T-helper 1 cell treated with Interleukin-12 subunit alpha and Interleukin-12 subunit beta and Interleukin-4 antibody, amounts not matched to agents 30 μg/mL and 1 μg/mL, for 36 hours (primary cell): Measurements from ENCODE around the gene TMEM74B.

ENCODE experiments used
- H3K27ac Mint-ChIP-seq: one replicate; pipeline ENCODE4 v1.8.0; 2021; ENCODE audit warnings: mild to moderate bottlenecking, mixed read lengths
- H3K27me3 Mint-ChIP-seq: one replicate; pipeline ENCODE4 v1.8.0; 2021; ENCODE audit warnings: low read depth, mixed read lengths
- H3K36me3 Mint-ChIP-seq: one replicate; pipeline ENCODE4 v1.8.0; 2021; ENCODE audit warnings: low read depth, mixed read lengths
- H3K4me1 Mint-ChIP-seq: one replicate; pipeline ENCODE4 v1.8.0; 2021; ENCODE audit warnings: low read depth, mixed read lengths
- H3K4me3 Mint-ChIP-seq: one replicate; pipeline ENCODE4 v1.8.0; 2021; ENCODE audit warnings: mild to moderate bottlenecking, moderate library complexity, mixed read lengths
- H3K9me3 Mint-ChIP-seq: one replicate; pipeline ENCODE4 v1.8.0; 2021; ENCODE audit warnings: mixed read lengths

The TMEM74B gene

DNA sequence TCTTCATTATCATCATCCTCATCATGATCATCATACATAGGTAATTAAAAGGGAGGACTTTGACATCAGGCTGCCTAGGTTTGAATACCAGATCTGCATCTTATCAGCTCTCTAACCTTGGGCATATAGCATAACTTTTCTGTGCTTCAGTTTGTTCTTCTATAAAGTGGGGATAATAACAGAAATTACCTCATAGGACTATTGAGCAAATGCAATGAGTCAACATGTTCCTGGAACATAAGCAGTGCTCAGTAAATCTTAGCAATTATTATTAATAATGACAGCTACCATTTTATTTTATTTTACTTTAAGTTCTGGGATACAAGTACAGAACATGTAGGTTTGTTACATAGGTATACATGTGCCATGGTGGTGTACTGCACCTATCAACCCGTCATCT is 25.7 kb upstream of the TMEM74B start:
- Mint-ChIP-seq H3K36me3 (no peaks in the 10 kb centered on the region), H3K4me3 (no peak overlapping the region), H3K9me3 (no peaks in the 10 kb centered on the region), H3K27me3 (peaks cover 34% of the 10 kb centered on the region), H3K27ac (no peak overlapping the region), H3K4me1 (peaks cover 14% of the 10 kb centered on the region)

DNA sequence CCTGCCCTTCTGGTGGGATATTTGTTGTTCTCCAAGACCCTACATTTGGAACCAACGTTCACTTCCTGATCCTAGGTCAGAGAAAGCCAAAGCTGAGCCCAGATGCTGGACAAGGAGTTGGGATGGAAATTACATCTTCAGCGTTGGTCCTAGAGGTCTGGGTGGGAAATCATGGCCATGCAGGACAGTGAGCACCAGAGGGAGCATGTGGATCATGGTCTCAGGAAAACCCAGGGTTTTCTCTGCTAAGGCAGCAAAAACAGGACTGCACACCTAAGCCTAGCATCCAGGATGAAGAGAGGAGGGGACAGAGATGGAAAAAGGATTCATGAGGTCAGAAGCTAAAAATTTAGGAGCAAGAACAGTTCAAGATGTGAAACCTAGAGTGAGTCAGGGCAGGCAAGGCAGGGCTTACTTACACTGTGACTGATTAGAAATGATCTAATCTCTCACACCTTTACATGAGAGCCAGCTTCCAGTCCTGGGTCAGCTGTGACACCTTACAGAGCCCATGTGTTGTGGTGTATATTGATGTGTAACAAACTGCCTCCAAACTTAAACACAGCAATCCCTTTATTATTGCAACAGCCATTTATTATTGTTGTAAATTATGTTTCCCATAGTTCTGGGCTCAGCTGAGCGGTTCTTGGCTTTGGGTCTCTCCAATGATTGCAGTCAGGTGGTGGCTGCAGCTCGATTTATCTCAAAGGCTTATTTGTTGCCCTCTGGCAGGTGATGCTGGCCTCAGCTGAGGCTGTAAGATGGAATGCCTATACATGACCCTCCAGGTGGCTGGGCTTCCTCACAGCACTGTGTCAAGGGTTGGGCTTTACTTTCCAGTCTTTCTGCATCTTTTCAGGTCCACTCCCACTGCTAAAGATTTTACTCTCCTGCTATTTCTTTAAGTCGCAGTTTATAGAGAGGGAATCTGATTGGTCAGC is 24.9 kb upstream of the TMEM74B start:
- Mint-ChIP-seq H3K27ac (no peak overlapping the region), H3K27me3 (peaks cover 34% of the 10 kb centered on the region), H3K4me1 (peaks cover 6% of the 10 kb centered on the region), H3K9me3 (no peaks in the 10 kb centered on the region), H3K4me3 (no peak overlapping the region), H3K36me3 (no peaks in the 10 kb centered on the region)

DNA sequence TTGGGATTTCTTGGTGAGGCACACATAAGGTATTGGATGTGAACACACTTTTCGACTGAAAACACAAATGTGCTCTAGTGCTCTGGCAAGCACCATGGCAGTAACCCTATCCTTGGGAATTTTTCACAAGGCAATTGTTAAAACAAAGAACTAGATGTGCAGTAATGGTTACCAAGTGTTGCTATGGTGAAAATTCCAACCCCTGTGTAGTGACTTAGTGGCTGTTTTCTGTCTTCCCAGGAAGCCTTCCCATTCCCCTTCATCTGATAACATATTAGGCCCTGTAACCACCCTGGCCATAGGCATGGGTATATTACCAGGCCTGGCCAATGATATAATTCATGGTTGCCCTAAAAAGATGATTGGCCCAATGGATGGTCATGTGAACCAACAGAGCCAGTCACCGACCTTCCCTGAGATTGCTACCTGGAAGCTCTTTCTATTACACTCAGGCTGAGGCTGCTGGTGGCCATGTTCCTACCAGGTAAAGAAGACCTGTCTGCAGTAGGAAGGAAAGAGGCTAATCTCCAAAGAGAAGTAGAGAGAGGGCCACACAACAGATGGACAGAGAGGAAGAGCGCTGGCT is 22.6 kb upstream of the TMEM74B start:
- H3K4me1 Mint-ChIP-seq = peaks cover under 1% of the 10 kb centered on the region
- no peak overlapping the region for H3K4me3 Mint-ChIP-seq
- no peaks in the 10 kb centered on the region for H3K36me3 Mint-ChIP-seq
- H3K27me3 Mint-ChIP-seq = peaks cover 32% of the 10 kb centered on the region
- no peaks in the 10 kb centered on the region for H3K9me3 Mint-ChIP-seq
- no peak overlapping the region for H3K27ac Mint-ChIP-seq

DNA sequence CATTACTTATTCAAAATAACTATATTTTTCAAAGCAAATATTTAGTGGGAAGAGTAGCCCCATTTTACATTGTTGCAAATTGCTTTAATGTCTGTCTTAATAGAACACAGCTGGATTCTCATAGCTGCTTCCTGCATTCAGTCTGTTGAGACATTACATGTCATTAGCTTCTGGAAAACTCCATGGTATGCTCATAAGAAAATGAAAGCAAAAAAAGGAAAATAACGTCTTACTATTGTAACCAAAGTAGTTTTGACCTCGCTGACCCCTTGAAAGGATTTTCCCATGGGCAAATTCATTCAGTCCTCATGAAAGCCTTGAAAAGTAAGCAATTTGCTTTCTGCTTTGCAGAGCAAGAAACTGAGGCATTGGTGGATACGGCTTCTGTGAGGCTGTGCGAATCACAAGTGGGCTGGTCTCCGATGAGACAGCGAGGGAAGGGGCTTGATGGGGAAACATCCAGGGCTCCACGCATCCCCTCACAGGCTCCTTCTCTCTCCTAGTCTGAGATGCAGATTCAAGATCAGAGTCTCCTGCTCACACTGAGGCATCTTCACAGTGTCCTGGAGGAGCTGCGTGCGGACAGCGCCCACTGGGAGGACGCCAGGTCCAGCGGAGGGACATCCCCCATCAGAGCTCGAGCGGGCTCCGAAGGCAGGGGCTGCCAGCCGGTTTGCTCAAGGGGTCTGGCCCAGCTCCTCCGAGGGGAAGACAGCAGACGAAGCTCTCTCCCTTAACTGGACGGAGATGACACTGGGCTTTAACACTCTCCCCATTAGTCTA is 21.8 kb upstream of the TMEM74B start:
- no peak overlapping the region for H3K4me3 Mint-ChIP-seq
- no peaks in the 10 kb centered on the region for H3K36me3 Mint-ChIP-seq
- H3K27me3 Mint-ChIP-seq = peaks cover 26% of the 10 kb centered on the region

DNA sequence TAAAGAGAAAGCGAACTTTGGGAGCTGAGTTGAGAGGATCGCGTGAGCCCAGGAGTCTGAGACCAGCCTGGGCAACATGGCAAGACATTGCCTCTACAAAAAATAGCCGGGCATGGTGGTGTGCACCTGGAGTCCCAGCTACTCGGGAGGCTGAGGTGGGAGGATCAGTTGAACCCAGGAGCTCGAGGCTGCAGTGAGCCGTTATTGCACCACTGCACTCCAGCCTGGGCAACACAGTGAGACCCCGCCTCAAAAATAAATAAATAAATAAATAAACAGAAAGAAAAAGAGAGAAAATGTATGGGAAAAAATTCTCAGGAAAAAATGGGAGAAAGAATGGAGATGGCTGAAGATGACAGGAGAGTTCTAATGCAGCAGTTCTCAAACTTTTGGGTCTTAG is 21.0 kb upstream of the TMEM74B start:
- H3K4me1 Mint-ChIP-seq = no peaks in the 10 kb centered on the region
- peaks cover 22% of the 10 kb centered on the region for H3K27me3 Mint-ChIP-seq
- H3K4me3 Mint-ChIP-seq = no peak overlapping the region
- no peaks in the 10 kb centered on the region for H3K36me3 Mint-ChIP-seq
- H3K9me3 Mint-ChIP-seq = no peaks in the 10 kb centered on the region
- H3K27ac Mint-ChIP-seq = no peak overlapping the region

More for the DNA sequence above, 21.8 kb upstream of the TMEM74B start:
- Mint-ChIP-seq H3K9me3 (no peaks in the 10 kb centered on the region), H3K27ac (no peak overlapping the region), H3K4me1 (no peaks in the 10 kb centered on the region)

DNA sequence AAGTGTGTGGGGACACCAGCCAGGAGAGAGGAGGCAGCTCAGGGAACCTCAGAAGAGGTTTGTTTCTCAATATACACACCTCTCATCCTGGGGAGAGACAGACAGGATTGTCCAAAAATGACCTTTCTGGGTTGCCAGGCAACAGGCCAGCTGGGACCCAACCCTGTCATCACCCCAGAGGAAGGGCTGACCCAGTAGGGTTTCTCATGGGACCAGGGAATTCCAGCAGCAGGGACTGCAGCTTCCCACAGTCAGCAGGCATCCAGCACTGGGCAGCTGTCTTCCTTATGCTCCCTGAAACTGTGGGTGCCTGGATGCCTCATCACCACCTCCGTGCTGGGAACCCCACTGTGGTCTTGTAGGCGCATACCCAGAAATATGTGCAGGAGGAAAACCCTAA is 19.8 kb upstream of the TMEM74B start:
- Mint-ChIP-seq H3K4me3 (no peak overlapping the region), H3K36me3 (no peaks in the 10 kb centered on the region), H3K4me1 (peaks cover 8% of the 10 kb centered on the region), H3K27me3 (peaks cover 17% of the 10 kb centered on the region), H3K9me3 (no peaks in the 10 kb centered on the region), H3K27ac (no peak overlapping the region)

DNA sequence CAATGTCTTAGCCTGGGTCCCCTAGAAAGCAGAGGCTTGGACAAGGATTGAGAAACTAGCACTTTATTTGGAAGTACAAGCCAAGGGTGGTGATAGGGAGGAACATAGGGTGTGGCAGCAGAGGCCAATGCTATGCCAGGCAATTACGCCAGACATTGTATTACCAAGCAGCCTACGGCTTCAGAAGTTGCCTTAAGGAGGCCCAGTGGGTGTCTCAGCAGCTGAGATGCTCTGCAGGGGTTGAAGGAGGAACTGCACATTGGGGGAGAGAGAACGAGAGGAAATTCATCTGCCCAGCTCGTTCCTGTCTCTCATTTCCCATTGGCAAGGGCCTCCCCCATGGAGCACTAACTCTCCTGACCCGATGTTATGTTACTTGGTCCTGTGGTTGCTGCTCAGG is 19.3 kb upstream of the TMEM74B start:
- Mint-ChIP-seq H3K4me3 (no peak overlapping the region), H3K36me3 (no peaks in the 10 kb centered on the region), H3K27me3 (peaks cover 12% of the 10 kb centered on the region), H3K27ac (no peak overlapping the region), H3K4me1 (peaks cover 8% of the 10 kb centered on the region), H3K9me3 (no peaks in the 10 kb centered on the region)

DNA sequence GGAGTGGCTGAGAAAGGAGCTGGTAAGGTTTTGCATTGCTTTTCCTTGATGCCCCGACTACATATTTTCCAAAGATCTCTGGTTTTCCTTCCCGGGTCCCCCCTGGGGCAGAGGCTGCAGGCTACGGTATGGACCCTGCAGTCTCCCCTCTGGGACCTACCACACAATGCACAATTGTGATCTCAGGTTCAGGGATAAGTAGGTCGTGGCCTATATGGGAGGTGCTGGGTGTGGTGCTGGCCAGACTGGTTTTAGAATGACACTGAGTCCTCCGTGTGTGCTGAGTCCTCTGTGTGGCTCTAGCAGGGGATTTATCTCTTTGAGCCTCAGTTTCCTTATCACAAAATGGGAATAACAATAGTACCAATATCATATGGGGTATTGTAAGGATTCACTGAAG is 18.8 kb upstream of the TMEM74B start:
- Mint-ChIP-seq H3K27ac (no peak overlapping the region), H3K36me3 (no peaks in the 10 kb centered on the region), H3K27me3 (peaks cover 10% of the 10 kb centered on the region), H3K9me3 (no peaks in the 10 kb centered on the region), H3K4me3 (no peak overlapping the region), H3K4me1 (peaks cover 8% of the 10 kb centered on the region)

DNA sequence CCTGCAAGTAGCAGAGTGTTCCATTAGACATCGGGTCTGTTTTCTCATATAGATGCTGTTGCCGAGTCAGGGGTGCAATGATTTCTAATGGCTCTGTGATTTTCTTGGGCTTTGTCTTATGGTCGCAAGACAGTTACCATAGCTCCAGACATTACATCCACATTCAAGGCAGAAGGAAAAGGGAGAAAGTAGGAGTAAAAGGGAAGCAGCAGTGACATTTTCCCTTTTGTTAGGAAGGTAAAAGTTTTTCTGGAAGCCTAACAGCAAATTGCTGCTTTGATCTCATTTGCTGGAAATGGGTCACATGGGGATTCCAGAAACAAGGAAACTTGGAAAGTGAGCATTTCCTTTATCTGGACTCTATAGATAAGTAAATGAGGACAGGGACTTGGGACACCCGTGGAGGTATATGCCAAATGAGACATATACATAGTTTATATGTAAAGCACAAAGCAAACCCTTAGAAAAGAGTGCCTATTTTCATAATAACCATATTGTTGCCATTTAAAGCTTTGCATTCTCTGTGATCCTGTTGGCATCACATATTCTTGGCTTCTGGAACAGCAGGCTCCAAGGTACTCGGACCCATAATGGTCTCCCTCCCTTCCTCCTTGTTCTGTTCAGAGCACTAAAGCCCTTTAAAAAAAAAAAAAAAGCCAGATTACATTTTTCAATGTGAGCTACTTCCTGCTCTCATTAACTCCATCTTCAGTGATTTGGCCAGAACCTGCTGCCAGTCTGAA is 18.2 kb upstream of the TMEM74B start, which contains the start of gene C20orf202:
Gene C20orf202, plus strand, starts transcription at position 693 of the 743 bp plus-strand sequence. CDS start 132 bp downstream, outside the sequence.
- peaks cover 8% of the 10 kb centered on the region for H3K4me1 Mint-ChIP-seq
- H3K27me3 Mint-ChIP-seq = peaks cover 4% of the 10 kb centered on the region
- H3K36me3 Mint-ChIP-seq = no peaks in the 10 kb centered on the region
- no peaks in the 10 kb centered on the region for H3K9me3 Mint-ChIP-seq
- H3K27ac Mint-ChIP-seq = no peak within 1 kb of the TSS
- no peak within 1 kb of the TSS for H3K4me3 Mint-ChIP-seq

DNA sequence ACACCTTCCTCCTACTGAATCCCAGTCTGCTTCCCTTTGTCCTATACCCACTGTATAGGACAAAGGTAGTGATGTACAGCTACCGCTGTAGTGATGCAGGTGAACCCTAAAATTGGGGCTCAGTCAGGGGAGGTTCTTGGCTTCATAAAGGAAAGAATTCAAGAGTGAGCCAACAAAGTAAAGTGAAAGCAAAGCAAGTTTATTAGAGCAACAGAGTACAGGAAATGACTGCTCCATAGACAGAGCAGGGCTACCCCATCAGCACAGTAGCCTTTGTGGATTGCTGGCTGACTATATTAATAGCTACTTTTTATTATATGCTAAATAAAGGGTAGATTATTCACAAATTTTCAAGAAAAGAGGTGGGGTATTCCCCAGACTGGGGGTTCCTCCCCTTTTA is 15.2 kb upstream of the TMEM74B start:
- peak overlapping the region; percentile 5 for H3K27ac Mint-ChIP-seq
- no peaks in the 10 kb centered on the region for H3K36me3 Mint-ChIP-seq
- H3K4me1 Mint-ChIP-seq = peaks cover 8% of the 10 kb centered on the region
- H3K9me3 Mint-ChIP-seq = no peaks in the 10 kb centered on the region
- H3K4me3 Mint-ChIP-seq = no peak overlapping the region
- H3K27me3 Mint-ChIP-seq = no peaks in the 10 kb centered on the region

DNA sequence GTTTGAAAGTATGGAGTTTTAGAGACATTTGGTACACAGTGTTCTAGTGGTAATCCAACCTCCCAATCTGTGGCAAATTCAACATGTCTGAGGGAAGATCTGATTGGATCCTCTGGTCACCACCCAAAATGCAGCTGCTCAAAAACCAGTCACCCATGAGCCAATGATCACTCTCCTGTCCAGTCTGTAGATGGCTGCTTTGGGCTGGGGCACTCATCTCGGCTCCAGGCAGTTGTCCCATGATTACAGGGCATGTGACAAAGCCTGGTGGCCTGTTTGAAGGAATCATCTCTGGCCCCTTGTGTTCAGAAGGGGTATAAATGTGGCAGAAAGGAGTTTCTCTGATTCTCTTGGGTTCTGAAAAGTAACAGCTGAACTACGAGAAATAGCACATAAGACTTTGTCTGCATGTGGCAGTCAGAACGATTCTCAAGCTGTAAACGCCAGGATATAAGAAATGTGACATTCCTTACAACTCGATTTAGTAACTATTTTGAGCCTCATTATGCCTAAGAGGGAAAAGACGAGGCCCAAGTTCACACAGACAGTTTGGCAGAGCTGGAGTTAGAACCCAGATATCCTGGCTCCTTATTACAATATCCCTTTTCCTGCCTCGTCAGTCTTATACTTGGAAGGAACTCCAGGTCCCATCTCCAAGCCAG is 14.6 kb upstream of the TMEM74B start:
- H3K27ac Mint-ChIP-seq = no peak overlapping the region
- H3K36me3 Mint-ChIP-seq = no peaks in the 10 kb centered on the region
- no peaks in the 10 kb centered on the region for H3K9me3 Mint-ChIP-seq
- no peak overlapping the region for H3K4me3 Mint-ChIP-seq
- H3K27me3 Mint-ChIP-seq = no peaks in the 10 kb centered on the region
- peaks cover 8% of the 10 kb centered on the region for H3K4me1 Mint-ChIP-seq

DNA sequence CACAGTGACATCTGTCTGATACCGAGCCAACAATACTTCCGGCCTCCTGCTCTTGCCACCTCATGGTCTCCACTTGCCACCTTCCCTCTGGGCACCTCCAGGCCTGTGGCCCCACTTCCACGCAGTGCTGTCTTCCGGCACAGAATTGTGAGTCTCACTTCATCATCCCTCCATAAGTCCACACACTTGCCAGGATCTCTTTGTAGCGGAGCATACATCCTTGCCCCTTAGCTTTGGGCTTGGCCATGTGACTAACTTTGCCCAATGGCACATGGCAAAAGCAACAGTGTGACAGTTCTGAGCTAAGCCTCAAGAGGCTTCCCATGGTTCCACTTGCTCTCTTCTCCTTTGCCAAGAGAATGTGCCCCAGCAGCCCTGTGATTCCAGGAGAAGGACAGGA is 14.0 kb upstream of the TMEM74B start:
- H3K36me3 Mint-ChIP-seq = no peaks in the 10 kb centered on the region

DNA sequence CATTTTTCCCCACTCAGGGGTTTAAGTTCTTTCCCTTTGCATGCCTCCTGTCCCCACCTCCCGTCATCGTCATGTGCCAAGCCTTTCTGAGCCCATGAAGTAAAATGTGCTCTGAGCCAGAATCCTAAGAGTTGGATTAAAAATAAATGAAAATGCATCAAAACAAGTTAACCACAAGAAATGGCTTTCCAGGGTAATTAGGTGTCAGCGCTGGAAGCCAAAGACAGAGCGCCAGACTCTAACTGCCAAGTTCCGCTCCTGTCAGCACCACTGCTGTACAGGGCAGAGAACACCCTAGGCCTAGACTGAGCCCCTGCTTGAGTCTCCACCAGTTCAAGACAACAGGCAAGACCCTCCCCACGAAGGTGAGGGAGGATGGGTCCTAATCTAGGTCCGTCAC is 13.0 kb upstream of the TMEM74B start:
- H3K27ac Mint-ChIP-seq = no peak overlapping the region
- no peak overlapping the region for H3K4me3 Mint-ChIP-seq
- H3K36me3 Mint-ChIP-seq = no peaks in the 10 kb centered on the region
- H3K27me3 Mint-ChIP-seq = peaks cover 3% of the 10 kb centered on the region
- H3K9me3 Mint-ChIP-seq = no peaks in the 10 kb centered on the region
- peaks cover 8% of the 10 kb centered on the region for H3K4me1 Mint-ChIP-seq

More for the DNA sequence above, 14.0 kb upstream of the TMEM74B start:
- Mint-ChIP-seq H3K4me3 (no peak overlapping the region), H3K27me3 (no peaks in the 10 kb centered on the region), H3K4me1 (peaks cover 8% of the 10 kb centered on the region), H3K9me3 (no peaks in the 10 kb centered on the region), H3K27ac (no peak overlapping the region)

DNA sequence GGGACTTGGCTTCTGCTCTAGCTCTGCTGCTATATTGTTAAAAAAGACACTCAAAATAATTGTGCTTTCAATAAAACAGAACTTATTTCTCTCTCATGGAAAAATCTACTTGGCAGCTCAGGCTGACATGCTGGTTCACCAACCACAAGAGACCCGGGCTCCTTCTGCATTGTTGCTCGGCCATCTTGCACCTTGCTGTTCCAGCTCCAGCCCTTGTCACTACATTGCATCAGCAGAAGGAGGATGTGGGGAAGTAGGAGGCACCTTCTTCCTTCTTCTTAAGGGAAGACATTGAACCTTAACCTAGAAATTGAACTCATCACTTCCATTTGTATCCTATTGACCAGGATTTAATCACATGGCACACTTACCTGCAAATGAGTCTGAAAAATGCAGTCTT is 11.9 kb upstream of the TMEM74B start:
- Mint-ChIP-seq H3K4me3 (no peak overlapping the region), H3K27me3 (peaks cover 3% of the 10 kb centered on the region), H3K36me3 (no peaks in the 10 kb centered on the region), H3K4me1 (peaks cover 8% of the 10 kb centered on the region), H3K9me3 (no peaks in the 10 kb centered on the region), H3K27ac (no peak overlapping the region)
